Breast epithelium (tissue), 3 donors: Measurements from ENCODE around the gene GMPR.
"Not testable (repeated sequence)": the region's sequence is repeated elsewhere in the genome, so short reads cannot be mapped to it uniquely, and the experiment has no call there.

Experiments
- POLR2A ChIP-seq: fragments of 450-650 bp; IDR thresholded peaks from one replicate; pipeline ENCODE4 v1.6.1; 2016; ENCODE audit warnings: antibody characterized with exemption, mild to moderate bottlenecking, moderate library complexity
- TF ChIP-seq, protein P1 (sequence below), 3 donors: fragments of 450-650 bp; IDR thresholded peaks; one replicate each; pipeline ENCODE4 v1.5.1; 2016 to 2017; ENCODE audit warnings: antibody characterized with exemption in 3 of 3, mild to moderate bottlenecking in 3 of 3, moderate library complexity in 3 of 3

DNA sequence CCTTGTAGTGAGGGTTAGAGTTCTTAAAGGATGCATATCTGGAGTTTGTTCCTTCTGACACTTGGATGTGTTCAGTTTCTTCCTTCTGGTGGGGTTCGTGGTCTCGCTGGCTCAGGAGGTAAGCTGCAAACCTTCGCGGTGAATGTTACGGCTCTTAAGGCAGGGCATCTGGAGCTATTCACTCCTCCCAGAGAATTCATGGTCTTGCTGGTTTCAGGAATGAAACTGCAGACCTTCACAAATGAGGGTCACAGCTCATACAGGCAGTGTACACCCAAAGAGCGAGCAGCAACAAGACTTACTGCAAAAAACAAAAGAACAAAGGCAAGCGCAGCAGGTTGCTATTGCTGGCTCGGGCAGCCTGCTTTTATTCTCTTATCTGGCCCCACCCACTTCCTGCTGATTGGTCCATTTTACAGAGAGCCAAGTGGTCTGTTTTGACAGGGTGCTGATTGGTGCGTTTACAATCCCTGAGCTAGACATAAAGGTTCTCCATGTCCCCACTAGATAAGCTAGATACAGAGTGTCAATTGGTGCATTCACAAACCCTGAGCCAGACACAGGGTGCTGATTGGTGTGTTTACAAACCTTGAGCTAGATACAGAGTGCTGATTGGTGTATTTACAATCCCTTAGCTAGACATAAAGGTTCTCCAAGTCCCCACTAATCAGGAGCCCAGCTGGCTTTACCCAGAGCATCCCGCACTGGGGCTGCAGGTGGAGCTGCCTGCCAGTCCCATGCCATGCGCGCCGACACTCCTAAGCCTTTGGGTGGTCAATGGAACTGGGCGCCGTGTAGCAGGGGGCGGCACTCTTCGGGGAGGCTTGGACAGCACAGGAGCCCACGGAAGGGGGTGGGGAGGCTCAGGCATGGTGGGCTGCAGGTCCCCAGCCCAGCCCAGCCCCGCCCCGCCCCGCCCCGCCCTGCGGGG is 12.0 kb upstream of the GMPR start:
- TF ChIP-seq, protein P1, sequence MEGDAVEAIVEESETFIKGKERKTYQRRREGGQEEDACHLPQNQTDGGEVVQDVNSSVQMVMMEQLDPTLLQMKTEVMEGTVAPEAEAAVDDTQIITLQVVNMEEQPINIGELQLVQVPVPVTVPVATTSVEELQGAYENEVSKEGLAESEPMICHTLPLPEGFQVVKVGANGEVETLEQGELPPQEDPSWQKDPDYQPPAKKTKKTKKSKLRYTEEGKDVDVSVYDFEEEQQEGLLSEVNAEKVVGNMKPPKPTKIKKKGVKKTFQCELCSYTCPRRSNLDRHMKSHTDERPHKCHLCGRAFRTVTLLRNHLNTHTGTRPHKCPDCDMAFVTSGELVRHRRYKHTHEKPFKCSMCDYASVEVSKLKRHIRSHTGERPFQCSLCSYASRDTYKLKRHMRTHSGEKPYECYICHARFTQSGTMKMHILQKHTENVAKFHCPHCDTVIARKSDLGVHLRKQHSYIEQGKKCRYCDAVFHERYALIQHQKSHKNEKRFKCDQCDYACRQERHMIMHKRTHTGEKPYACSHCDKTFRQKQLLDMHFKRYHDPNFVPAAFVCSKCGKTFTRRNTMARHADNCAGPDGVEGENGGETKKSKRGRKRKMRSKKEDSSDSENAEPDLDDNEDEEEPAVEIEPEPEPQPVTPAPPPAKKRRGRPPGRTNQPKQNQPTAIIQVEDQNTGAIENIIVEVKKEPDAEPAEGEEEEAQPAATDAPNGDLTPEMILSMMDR (IDR thresholded peaks at IDR 0.05): not testable (repeated sequence)
- TF ChIP-seq POLR2A: not testable (repeated sequence)
